GM20000 (cell line): ENCODE results near the gene COL6A3.

Source experiments
- DNase-seq: peaks from one replicate; pipeline ENCODE4 v3.0.0; 2012; ENCODE audit warnings: low spot score
- CTCF ChIP-seq: IDR thresholded peaks from 2 replicates; pipeline ENCODE4 v1.5.1; 2012; ENCODE audit warnings: mild to moderate bottlenecking, control low read depth; ENCODE audit errors: extremely low read depth, missing control alignments

Gene COL6A3

GRCh38 chr2:237413777-237414661, at the start of gene COL6A3:
Gene COL6A3, minus strand, starts transcription at chr2:237414164. Its CDS starts 17,347 bp downstream, at chr2:237396817.
- no peak for DNase-seq
- TF ChIP-seq CTCF: no peak

GRCh38 chr2:237459741-237460174, 45.8 kb upstream of the COL6A3 start:
- no peak for TF ChIP-seq CTCF
- DNase-seq: no peak

- no peak for TF ChIP-seq CTCF
- DNase-seq: no peak
These were observed 45.3 kb upstream of the COL6A3 start for GRCh38 chr2:237459226-237459625.

GRCh38 chr2:237458519-237458918, 44.6 kb upstream of the COL6A3 start:
- no peak for TF ChIP-seq CTCF
- DNase-seq: no peak

GRCh38 chr2:237457388-237457941, 43.5 kb upstream of the COL6A3 start:
- no peak for DNase-seq

GRCh38 chr2:237456200-237456843, 42.4 kb upstream of the COL6A3 start:
- no peak for DNase-seq
- no peak for TF ChIP-seq CTCF

More at GRCh38 chr2:237457388-237457941, 43.5 kb upstream of the COL6A3 start:
- TF ChIP-seq CTCF: no peak

GRCh38 chr2:237455764-237456163, 41.8 kb upstream of the COL6A3 start:
- no peak for DNase-seq
- no peak for TF ChIP-seq CTCF
